IMR-90 (cell line): ENCODE data around the gene BTBD9. TPM values are rescaled to one million over a fixed set of nuclear protein-coding genes. Genes with fewer than 3 reads are reported as not detected.

ENCODE experiments used
- ATAC-seq: fragments of 200-7000 bp; cut with Tn5 transposase; 2 replicates; pipeline ENCODE4 v1.9.1; 2020; ENCODE audit warnings: low read depth, mild to moderate bottlenecking, moderate library complexity
- BruUV-seq: library from RNA; stranded (reverse); fragments of 400-500 nt; replicated peaks from 2 replicates; lab custom pipeline; 2021; lab: Mats Ljungman, UMichigan
- CTCF ChIA-PET: fragments of 300-600 bp; formaldehyde crosslinking; extraction: SDS; loops from one replicate; lab custom pipeline; 2021; ENCODE audit warnings: antibody characterized with exemption; lab: Yijun Ruan, JAX
- POLR2A ChIA-PET: fragments of 300-600 bp; sonication (Branson Sonifier 250); formaldehyde crosslinking; loops from one replicate; lab custom pipeline; 2022; ENCODE audit warnings: antibody characterized with exemption; ENCODE audit not compliant: unreplicated experiment; lab: Charles Lee
- DNase-seq: peaks from one replicate; pipeline ENCODE4 v3.0.0; 2013
- H2AFZ ChIP-seq: replicated peaks from 2 replicates; pipeline ENCODE3; 2013; ENCODE audit warnings: low read length, mild to moderate bottlenecking; ENCODE audit not compliant: poor library complexity
- H2AK5ac ChIP-seq: 2 replicates; pipeline ENCODE4 v1.6.1; 2013; ENCODE audit warnings: low read depth, low read length, inconsistent platforms
- H2AK9ac ChIP-seq: replicated peaks from 2 replicates; pipeline ENCODE3; 2013; ENCODE audit warnings: mild to moderate bottlenecking, low read depth, low read length, moderate library complexity; ENCODE audit not compliant: poor library complexity
- H2BK120ac ChIP-seq: 2 replicates; pipeline ENCODE4 v1.6.1; 2013; ENCODE audit warnings: low read depth, low read length, inconsistent platforms
- H2BK15ac ChIP-seq: 3 replicates; pipeline ENCODE4 v1.6.1; 2013; ENCODE audit warnings: low read depth, low read length, inconsistent platforms
- H2BK20ac ChIP-seq: 2 replicates; pipeline ENCODE4 v1.6.1; 2013; ENCODE audit warnings: low read depth, mild to moderate bottlenecking, inconsistent platforms, low read length, moderate library complexity
- H2BK5ac ChIP-seq: 2 replicates; pipeline ENCODE4 v1.6.1; 2013; ENCODE audit warnings: mild to moderate bottlenecking, low read depth, low read length, inconsistent platforms; ENCODE audit not compliant: poor library complexity, severe bottlenecking
- H3K14ac ChIP-seq: replicated peaks from 2 replicates; pipeline ENCODE4 v1.6.1; 2013; ENCODE audit warnings: low read depth, low read length, inconsistent platforms
- H3K18ac ChIP-seq: 2 replicates; pipeline ENCODE4 v1.6.1; 2013; ENCODE audit warnings: low read depth, low read length, control low read depth
- H3K23ac ChIP-seq: 2 replicates; pipeline ENCODE4 v1.6.1; 2013; ENCODE audit warnings: low read depth, low read length, inconsistent platforms
- H3K27ac ChIP-seq: 2 replicates; pipeline ENCODE4 v1.5.1; 2013; ENCODE audit warnings: mild to moderate bottlenecking, control low read depth, low read length; ENCODE audit not compliant: insufficient read depth
- H3K27me3 ChIP-seq: 2 replicates; pipeline ENCODE4 v1.6.1; 2013; ENCODE audit warnings: low read length; ENCODE audit not compliant: control insufficient read depth, insufficient read depth
- H3K36me3 ChIP-seq: 2 replicates; pipeline ENCODE4 v1.6.1; 2013; ENCODE audit warnings: low read length, mixed read lengths; ENCODE audit not compliant: control insufficient read depth, insufficient read depth
- H3K4ac ChIP-seq: 2 replicates; pipeline ENCODE4 v1.6.1; 2013; ENCODE audit warnings: low read depth, low read length, inconsistent platforms
- H3K4me1 ChIP-seq: 2 replicates; pipeline ENCODE4 v1.6.1; 2013; ENCODE audit warnings: low read length, mixed read lengths; ENCODE audit not compliant: control insufficient read depth, insufficient read depth
- H3K4me2 ChIP-seq: 2 replicates; pipeline ENCODE4 v1.6.1; 2013; ENCODE audit warnings: low read depth, mild to moderate bottlenecking, control low read depth, low read length, moderate library complexity
- H3K4me3 ChIP-seq: 2 replicates; pipeline ENCODE4 v1.5.1; 2013; ENCODE audit warnings: low read depth, mild to moderate bottlenecking, control low read depth, low read length, moderate library complexity; ENCODE audit not compliant: insufficient read depth
- H3K56ac ChIP-seq: 2 replicates; pipeline ENCODE4 v1.6.1; 2013; ENCODE audit warnings: low read length, inconsistent platforms; ENCODE audit not compliant: insufficient read depth; ENCODE audit errors: extremely low read depth
- H3K79me1 ChIP-seq, 2 experiments: 2 replicates each; pipeline ENCODE4 v1.6.1; 2013; ENCODE audit warnings: low read length in 2 of 2, inconsistent platforms in 1 of 2, low read depth in 1 of 2
- H3K9ac ChIP-seq: 2 replicates; pipeline ENCODE4 v1.6.1; 2013; ENCODE audit warnings: low read depth, low read length, control low read depth
- H3K9me1 ChIP-seq: 2 replicates; pipeline ENCODE4 v1.6.1; 2013; ENCODE audit warnings: low read length, inconsistent platforms; ENCODE audit not compliant: insufficient read depth
- H3K9me3 ChIP-seq: 2 replicates; pipeline ENCODE4 v1.6.1; 2013; ENCODE audit warnings: low read length; ENCODE audit not compliant: control insufficient read depth, insufficient read depth
- H4K20me1 ChIP-seq: 2 replicates; pipeline ENCODE4 v1.6.1; 2013; ENCODE audit warnings: low read length, inconsistent platforms; ENCODE audit not compliant: insufficient read depth
- H4K5ac ChIP-seq: 2 replicates; pipeline ENCODE4 v1.6.1; 2013; ENCODE audit warnings: mild to moderate bottlenecking, low read depth, low read length, control low read depth
- H4K8ac ChIP-seq, 2 experiments: 2 replicates each; pipeline ENCODE4 v1.6.1; 2013; ENCODE audit warnings: low read depth in 2 of 2, low read length in 2 of 2, control low read depth in 1 of 2, inconsistent platforms in 1 of 2
- H4K91ac ChIP-seq: 2 replicates; pipeline ENCODE4 v1.6.1; 2013; ENCODE audit warnings: low read depth, low read length, inconsistent platforms; ENCODE audit not compliant: insufficient read depth
- BHLHE40 ChIP-seq: fragments of 150-350 bp; IDR thresholded peaks from 2 replicates; pipeline ENCODE4 v1.6.1; 2016; ENCODE audit warnings: mild to moderate bottlenecking, low read depth, low read length
- CEBPB ChIP-seq: IDR thresholded peaks from 2 replicates; pipeline ENCODE4 v1.6.1; 2012; ENCODE audit warnings: low read depth, low read length, improper control_type of control experiment
- CHD1 ChIP-seq: IDR thresholded peaks from 2 replicates; pipeline ENCODE4 v1.6.1; 2012; ENCODE audit warnings: low read depth, low read length, improper control_type of control experiment
- MAFK ChIP-seq: IDR thresholded peaks from 2 replicates; pipeline ENCODE4 v1.6.1; 2012; ENCODE audit warnings: low read depth, low read length, improper control_type of control experiment
- MXI1 ChIP-seq: IDR thresholded peaks from 2 replicates; pipeline ENCODE4 v1.6.1; 2012; ENCODE audit warnings: low read depth, mild to moderate bottlenecking, low read length, moderate library complexity, borderline replicate concordance
- POLR2A ChIP-seq: IDR thresholded peaks from 2 replicates; pipeline ENCODE4 v1.6.1; 2012; ENCODE audit warnings: mild to moderate bottlenecking, low read depth, low read length
- RAD21 ChIP-seq: IDR thresholded peaks from 2 replicates; pipeline ENCODE4 v1.6.1; 2012; ENCODE audit warnings: low read length, improper control_type of control experiment
- RCOR1 ChIP-seq: IDR thresholded peaks from 2 replicates; pipeline ENCODE4 v1.6.1; 2012; ENCODE audit warnings: mild to moderate bottlenecking, low read length, improper control_type of control experiment; ENCODE audit not compliant: insufficient replicate concordance
- SMC3 ChIP-seq: fragments of 150-350 bp; IDR thresholded peaks from 2 replicates; pipeline ENCODE4 v1.6.1; 2016; ENCODE audit warnings: low read depth, mild to moderate bottlenecking, antibody characterized with exemption, low read length, moderate library complexity
- USF2 ChIP-seq: fragments of 150-350 bp; IDR thresholded peaks from 2 replicates; pipeline ENCODE4 v1.6.1; 2017; ENCODE audit warnings: mild to moderate bottlenecking, antibody characterized with exemption, low read length, low read depth
- WGBS, 2 experiments: methylation state at CpG; one replicate each; pipeline versions ENCODE4 v1.1.5 to v1.1.7; 2013; ENCODE audit warnings: missing lambda C conversion rate in 2 of 2; ENCODE audit not compliant: insufficient read length in 1 of 2; ENCODE audit errors: extremely low coverage in 2 of 2; 5-methylcytosine and 5-hydroxymethylcytosine counted together
- dilution Hi-C: fragments of 300-500 bp; cut with HindIII; formaldehyde crosslinking; loops from one replicate; pipeline ENCODE4 v1.14.3; 2018; ENCODE audit warnings: low sequenced_read_pairs; ENCODE audit not compliant: unreplicated experiment
- in situ Hi-C: fragments of 300-500 bp; cut with MboI; formaldehyde crosslinking; loops from 3 replicates; pipeline ENCODE4 v1.14.3; 2019; ENCODE audit warnings: low sequenced_read_pairs, inconsistent platforms, mixed read lengths
- intact Hi-C: fragments of 100-400 bp; cut with micrococcal nuclease; formaldehyde crosslinking; loops from 2 replicates; pipeline ENCODE4 v1.10.0; 2022
- polyA plus RNA-seq, 3 experiments: library from polyadenylated mRNA; depleted of rRNA; stranded (reverse); fragments of >200 nt; gene quantifications; 2 replicates each; pipeline ENCODE4 v1.2.3, GENCODE V29; 2012; ENCODE audit warnings: low replicate concordance in 1 of 3
- total RNA-seq: library from RNA; depleted of rRNA; stranded (reverse); fragments of >200 nt; gene quantifications from 2 replicates; pipeline ENCODE4 v1.2.3, GENCODE V29; 2012
- TF ChIP-seq, protein P1 (sequence below): conservative IDR thresholded peaks from 2 replicates; pipeline ENCODE4 v1.5.1; 2012; ENCODE audit warnings: mild to moderate bottlenecking, low read depth, low read length, improper control_type of control experiment

The BTBD9 gene
- total and polyA plus RNA-seq, 2 of the 4 experiments (the other 2 are of a cell fraction), result 4.1 to 22.0 TPM

DNA sequence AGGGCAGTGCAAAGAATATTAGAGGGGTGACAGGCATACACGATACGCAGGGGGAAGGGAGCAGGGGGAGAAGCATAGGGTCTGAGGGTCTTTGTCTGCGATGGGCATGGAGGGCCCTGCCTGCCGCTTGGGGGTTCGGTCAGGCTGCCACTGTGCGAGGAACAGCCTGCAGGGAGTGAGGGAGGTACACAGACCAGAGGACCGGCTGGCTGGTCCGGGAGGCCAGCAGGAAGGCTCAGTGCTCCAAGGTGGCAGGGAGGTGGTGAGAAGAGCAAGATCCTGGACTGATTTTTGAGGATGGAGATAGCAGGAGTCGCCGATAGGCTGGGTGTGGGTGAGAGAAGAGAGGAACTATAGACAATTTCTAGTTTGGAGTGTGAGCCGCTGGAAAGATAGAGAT, 481.8 kb downstream of the BTBD9 start:
- BruUV-seq, result no TSS peak
- ATAC-seq, result no peak
- H3K4me2 ChIP-seq, result no peak overlapping the region
- peaks cover 14% of the 10 kb centered on the region; the same call in 1 of the 2 replicates for H3K36me3 ChIP-seq
- H2BK15ac ChIP-seq, result no peak overlapping the region
- no peak overlapping the region for H3K4ac ChIP-seq
- TF ChIP-seq POLR2A, result no peak
- TF ChIP-seq CEBPB, result no peak
- TF ChIP-seq CHD1, result no peak
- no peak for TF ChIP-seq RAD21
- no peak for TF ChIP-seq BHLHE40
- no peak for TF ChIP-seq SMC3
- TF ChIP-seq MAFK, result no peak
- TF ChIP-seq, protein P1, sequence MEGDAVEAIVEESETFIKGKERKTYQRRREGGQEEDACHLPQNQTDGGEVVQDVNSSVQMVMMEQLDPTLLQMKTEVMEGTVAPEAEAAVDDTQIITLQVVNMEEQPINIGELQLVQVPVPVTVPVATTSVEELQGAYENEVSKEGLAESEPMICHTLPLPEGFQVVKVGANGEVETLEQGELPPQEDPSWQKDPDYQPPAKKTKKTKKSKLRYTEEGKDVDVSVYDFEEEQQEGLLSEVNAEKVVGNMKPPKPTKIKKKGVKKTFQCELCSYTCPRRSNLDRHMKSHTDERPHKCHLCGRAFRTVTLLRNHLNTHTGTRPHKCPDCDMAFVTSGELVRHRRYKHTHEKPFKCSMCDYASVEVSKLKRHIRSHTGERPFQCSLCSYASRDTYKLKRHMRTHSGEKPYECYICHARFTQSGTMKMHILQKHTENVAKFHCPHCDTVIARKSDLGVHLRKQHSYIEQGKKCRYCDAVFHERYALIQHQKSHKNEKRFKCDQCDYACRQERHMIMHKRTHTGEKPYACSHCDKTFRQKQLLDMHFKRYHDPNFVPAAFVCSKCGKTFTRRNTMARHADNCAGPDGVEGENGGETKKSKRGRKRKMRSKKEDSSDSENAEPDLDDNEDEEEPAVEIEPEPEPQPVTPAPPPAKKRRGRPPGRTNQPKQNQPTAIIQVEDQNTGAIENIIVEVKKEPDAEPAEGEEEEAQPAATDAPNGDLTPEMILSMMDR, result no peak
- no peak for TF ChIP-seq USF2
- TF ChIP-seq MXI1, result no peak
- no peak for TF ChIP-seq RCOR1
- no peak overlapping the region for H2BK20ac ChIP-seq
- peaks cover 25% of the 10 kb centered on the region for H3K9me1 ChIP-seq
- no peak overlapping the region; the same call in 1 of the 2 replicates for H3K56ac ChIP-seq
- ChIA-PET POLR2A (no interaction called here), CTCF (no interaction called here)
- no peak overlapping the region for H3K9ac ChIP-seq
- H3K18ac ChIP-seq, result no peak overlapping the region
- H4K5ac ChIP-seq, result no peak overlapping the region
- H3K79me1 ChIP-seq, result peaks cover 10 to 66% of the 10 kb centered on the region in 2 experiments
- no peak overlapping the region for H2AK5ac ChIP-seq
- no peak overlapping the region for H2AK9ac ChIP-seq
- no peak for DNase-seq
- no peak overlapping the region for H2BK120ac ChIP-seq
- H4K91ac ChIP-seq, result no peak overlapping the region
- H4K20me1 ChIP-seq, result peaks cover 21% of the 10 kb centered on the region; the same call in 1 of the 2 replicates
- no peak overlapping the region for H2AFZ ChIP-seq
- no peak overlapping the region for H3K27ac ChIP-seq
- intact Hi-C loops, result loop anchor here (5.0 to 10.0 kb wide), 2 partner anchors 334 to 453 kb away; no protein-coding TSS in a partner anchor
- H2BK5ac ChIP-seq, result no peak overlapping the region
- no peak overlapping the region for H3K14ac ChIP-seq
- H3K23ac ChIP-seq, result no peak overlapping the region
- peaks cover 16% of the 10 kb centered on the region for H3K4me1 ChIP-seq
- dilution Hi-C loops, result no loop called here
- no peaks in the 10 kb centered on the region for H3K27me3 ChIP-seq
- no peaks in the 10 kb centered on the region for H3K9me3 ChIP-seq
- in situ Hi-C loops, result no loop called here
- 89% methylated on average over 8 of the region's 11 CpGs; no CpG with 5 or more reads in 1 of the 2 experiments for WGBS, 2 experiments
- no peak overlapping the region for H4K8ac ChIP-seq
- no peak overlapping the region for H3K4me3 ChIP-seq
